SU-DHL-6 (cell line): ENCODE measurements around the gene SCN3B.

ENCODE experiments used
- H2AFZ ChIP-seq: fragments of 200-600 bp; sonication (generic); 2 replicates; pipeline ENCODE4 v1.6.1; 2014; ENCODE audit warnings: low read depth, mild to moderate bottlenecking, moderate library complexity, mixed read lengths, antibody characterized with exemption, low read length; ENCODE audit not compliant: severe bottlenecking
- H3F3A ChIP-seq: fragments of 200-600 bp; shearing (Covaris generic); 2 replicates; pipeline ENCODE4 v1.6.0; 2016; ENCODE audit warnings: antibody characterized with exemption, mild to moderate bottlenecking; ENCODE audit not compliant: insufficient read depth
- H3K27ac ChIP-seq: fragments of 200-600 bp; sonication (generic); 2 replicates; pipeline ENCODE4 v1.5.1; 2016; ENCODE audit warnings: low read depth, mild to moderate bottlenecking, low read length, moderate library complexity, mixed read lengths
- H3K27me3 ChIP-seq: fragments of 200-600 bp; sonication (generic), shearing (Covaris generic); 2 replicates; pipeline ENCODE4 v1.6.0; 2014; ENCODE audit warnings: mild to moderate bottlenecking, low read length
- H3K36me3 ChIP-seq: fragments of 200-600 bp; sonication (generic); 2 replicates; pipeline ENCODE4 v1.6.1; 2014; ENCODE audit warnings: mild to moderate bottlenecking, low read length, mixed read lengths
- H3K4me2 ChIP-seq: fragments of 300-600, 200-600 bp; shearing (Covaris generic), sonication (generic); 2 replicates; pipeline ENCODE4 v1.6.0; 2014; ENCODE audit warnings: low read length, low read depth, mild to moderate bottlenecking; ENCODE audit not compliant: poor library complexity, severe bottlenecking
- H3K4me3 ChIP-seq: fragments of 200-600 bp; sonication (generic); 2 replicates; pipeline ENCODE4 v1.5.1; 2014; ENCODE audit warnings: antibody characterized with exemption, low read length, mild to moderate bottlenecking, mixed read lengths; ENCODE audit not compliant: insufficient read depth, poor library complexity, severe bottlenecking
- H3K79me2 ChIP-seq: fragments of 200-600 bp; sonication (generic); 2 replicates; pipeline ENCODE4 v1.6.1; 2014; ENCODE audit warnings: mild to moderate bottlenecking, low read length, moderate library complexity; ENCODE audit not compliant: insufficient read depth
- H3K9ac ChIP-seq: fragments of 200-600 bp; sonication (generic); 2 replicates; pipeline ENCODE4 v1.7.0; 2014; ENCODE audit warnings: mild to moderate bottlenecking, low read length
- H3K9me2 ChIP-seq: fragments of 200-600 bp; sonication (generic); replicated peaks from 2 replicates; pipeline ENCODE4 v1.6.1; 2014; ENCODE audit warnings: low read length; ENCODE audit not compliant: insufficient read depth
- H3K9me3 ChIP-seq: fragments of 200-600 bp; sonication (generic); 2 replicates; pipeline ENCODE4 v1.6.1; 2014; ENCODE audit warnings: low read length, mixed read lengths; ENCODE audit not compliant: insufficient read depth
- H4K20me1 ChIP-seq: fragments of 200-600 bp; sonication (generic); 2 replicates; pipeline ENCODE4 v1.6.1; 2014; ENCODE audit warnings: low read depth, mild to moderate bottlenecking, antibody characterized with exemption, low read length, moderate library complexity, mixed read lengths
- CTCF ChIP-seq: fragments of 200-600 bp; sonication (generic); IDR thresholded peaks from one replicate; pipeline ENCODE4 v1.5.1; 2017; ENCODE audit warnings: antibody characterized with exemption, mild to moderate bottlenecking, low read length, moderate library complexity; ENCODE audit not compliant: insufficient read depth, poor library complexity, severe bottlenecking
- EZH2phosphoT487 ChIP-seq: fragments of 200-600 bp; sonication (generic), shearing (Covaris generic); conservative IDR thresholded peaks from 2 replicates; pipeline ENCODE4 v1.6.1; 2018; ENCODE audit warnings: mild to moderate bottlenecking, antibody characterized with exemption, low read length, moderate library complexity, mixed read lengths

SCN3B gene

DNA sequence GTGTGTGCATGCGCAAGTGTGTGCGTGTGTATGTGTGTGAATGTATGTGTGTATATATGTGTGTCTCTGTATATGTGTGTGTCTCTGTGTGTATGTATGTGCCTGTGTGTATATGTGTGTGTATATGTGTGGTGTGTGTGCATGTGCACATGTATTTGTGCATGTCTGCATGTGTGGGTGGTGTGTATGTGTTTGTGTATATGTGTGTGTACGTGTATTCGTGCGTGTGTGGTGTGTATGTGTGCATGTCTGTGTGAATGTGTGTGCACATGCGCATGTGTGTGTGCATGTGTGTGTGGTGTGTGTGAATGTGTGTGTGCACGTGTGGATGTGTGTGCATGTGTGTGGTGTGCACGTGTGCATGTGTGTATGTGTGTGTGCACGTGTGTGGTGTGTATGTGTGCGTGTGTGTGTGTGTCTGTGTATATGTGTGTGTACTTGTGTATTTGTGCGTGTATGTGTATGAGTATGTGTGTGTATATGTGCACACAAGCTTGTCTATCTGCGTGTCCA, 71.4 kb downstream of the SCN3B start:
- Histone ChIP-seq H3K27ac (no peak overlapping the region), H3F3A (no peaks in the 10 kb centered on the region), H2AFZ (no peak overlapping the region)

GRCh38 chr11:123581651-123582399, 72.6 kb downstream of the SCN3B start:
- H2AFZ ChIP-seq = no peak overlapping the region
- H3K4me2 ChIP-seq = no peak overlapping the region
- H3K27me3 ChIP-seq = no peaks in the 10 kb centered on the region
- H4K20me1 ChIP-seq = no peaks in the 10 kb centered on the region
- H3K79me2 ChIP-seq = no peaks in the 10 kb centered on the region
- H3K9ac ChIP-seq = no peak overlapping the region
- no peak overlapping the region for H3K27ac ChIP-seq
- no peaks in the 10 kb centered on the region for H3K9me2 ChIP-seq
- no peaks in the 10 kb centered on the region for H3K36me3 ChIP-seq
- no peaks in the 10 kb centered on the region for H3K9me3 ChIP-seq
- H3F3A ChIP-seq = no peaks in the 10 kb centered on the region
- H3K4me3 ChIP-seq = no peak overlapping the region
- no peak for TF ChIP-seq CTCF
- TF ChIP-seq EZH2phosphoT487 = no peak

More for the DNA sequence above, 71.4 kb downstream of the SCN3B start:
- TF ChIP-seq CTCF = no peak
- no peak for TF ChIP-seq EZH2phosphoT487
- H3K79me2 ChIP-seq = no peaks in the 10 kb centered on the region
- H3K36me3 ChIP-seq = no peaks in the 10 kb centered on the region
- H3K9me2 ChIP-seq = no peaks in the 10 kb centered on the region
- H3K4me3 ChIP-seq = no peak overlapping the region
- H3K9me3 ChIP-seq = no peaks in the 10 kb centered on the region
- H3K27me3 ChIP-seq = no peaks in the 10 kb centered on the region
- H3K4me2 ChIP-seq = no peak overlapping the region
- no peaks in the 10 kb centered on the region for H4K20me1 ChIP-seq
- H3K9ac ChIP-seq = no peak overlapping the region

GRCh38 chr11:123580557-123581275, 73.7 kb downstream of the SCN3B start:
- H3K27me3 ChIP-seq = no peaks in the 10 kb centered on the region
- TF ChIP-seq CTCF = peak; percentile 67
- no peak for TF ChIP-seq EZH2phosphoT487
- no peaks in the 10 kb centered on the region for H3K9me2 ChIP-seq
- no peaks in the 10 kb centered on the region for H3K36me3 ChIP-seq
- H3K4me3 ChIP-seq = no peak overlapping the region
- no peaks in the 10 kb centered on the region for H3F3A ChIP-seq
- no peak overlapping the region for H3K27ac ChIP-seq
- H4K20me1 ChIP-seq = no peaks in the 10 kb centered on the region
- no peak overlapping the region for H3K9ac ChIP-seq
- H3K4me2 ChIP-seq = no peak overlapping the region
- H2AFZ ChIP-seq = no peak overlapping the region
- H3K79me2 ChIP-seq = no peaks in the 10 kb centered on the region
- H3K9me3 ChIP-seq = no peaks in the 10 kb centered on the region
